K562 (cell line): ENCODE results near the gene PLOD1. TPM values are rescaled to one million over a fixed set of nuclear protein-coding genes. Genes with fewer than 3 reads are reported as not detected.

ENCODE experiments used
- BRF1 ChIP-seq: IDR thresholded peaks from 3 replicates; pipeline ENCODE4 v1.6.1; 2011; ENCODE audit warnings: borderline replicate concordance, mild to moderate bottlenecking; ENCODE audit not compliant: insufficient read length; ENCODE audit errors: extremely low read depth
- CBX3 ChIP-seq, 2 experiments: IDR thresholded peaks; 1 replicate in 1 of 2; 2 replicates in 1 of 2; pipeline ENCODE4 v1.6.1; 2012; ENCODE audit warnings: inconsistent platforms in 2 of 2, low read length in 2 of 2, borderline replicate concordance in 1 of 2, control low read depth in 1 of 2
- CHD1 ChIP-seq: fragments of 200-600 bp; sonication (generic); IDR thresholded peaks from one replicate; pipeline ENCODE4 v1.6.1; 2012; ENCODE audit warnings: mild to moderate bottlenecking, moderate library complexity, low read length, inconsistent platforms
- GMEB1 ChIP-seq: fragments of 250-450 bp; sonication (Bioruptor Pico); IDR thresholded peaks from 2 replicates; pipeline ENCODE4 v1.4.0; 2020; ENCODE audit warnings: mild to moderate bottlenecking
- HIVEP1 ChIP-seq: fragments of 250-450 bp; sonication (Bioruptor Pico); IDR thresholded peaks from 2 replicates; pipeline ENCODE4 v1.4.0; 2020; ENCODE audit warnings: mild to moderate bottlenecking
- MAFF ChIP-seq: IDR thresholded peaks from 2 replicates; pipeline ENCODE4 v1.6.1; 2012; ENCODE audit warnings: low read length, improper control_type of control experiment
- MCM7 ChIP-seq, 2 experiments: fragments of 450-650 bp; IDR thresholded peaks; 2 replicates each; pipeline ENCODE4 v1.6.1; 2016 to 2018
- RFX1 ChIP-seq: fragments of 450-650 bp; IDR thresholded peaks from 2 replicates; pipeline ENCODE4 v1.6.1; 2016; ENCODE audit warnings: mild to moderate bottlenecking, moderate library complexity
- SMAD4 ChIP-seq: fragments of 250-450 bp; sonication (Bioruptor Pico); conservative IDR thresholded peaks from 2 replicates; pipeline ENCODE4 v1.8.0; 2021; ENCODE audit warnings: inconsistent platforms, mild to moderate bottlenecking, moderate library complexity
- ZNF197 ChIP-seq: fragments of 200-800 bp; sonication (Bioruptor generic); IDR thresholded peaks from 2 replicates; pipeline ENCODE4 v1.6.1; 2016; ENCODE audit warnings: low read depth, missing genetic modification characterization, missing compliant biosample characterization
- ZNF224 ChIP-seq: sonication (generic); formaldehyde crosslinking; IDR thresholded peaks from 2 replicates; pipeline ENCODE4 v1.8.0; 2022; ENCODE audit warnings: mild to moderate bottlenecking, missing genetic modification reagents
- ZNF253 ChIP-seq: fragments of 250-450 bp; sonication (Bioruptor Pico); conservative IDR thresholded peaks from 2 replicates; pipeline ENCODE4 v1.6.1; 2021; ENCODE audit warnings: mild to moderate bottlenecking
- ZNF561 ChIP-seq: fragments of 450-650 bp; formaldehyde crosslinking; conservative IDR thresholded peaks from 2 replicates; pipeline ENCODE4 v1.4.0; 2020; ENCODE audit warnings: mild to moderate bottlenecking, moderate library complexity
- ZNF764 ChIP-seq: fragments of 250-450 bp; sonication (Bioruptor Pico); IDR thresholded peaks from 2 replicates; pipeline ENCODE4 v1.4.0; 2020; ENCODE audit warnings: low read depth, mild to moderate bottlenecking, moderate library complexity
- polyA plus RNA-seq, 8 experiments: library from polyadenylated mRNA; depleted of rRNA in 4 of 8; stranded (reverse) in 5 of 8; unstranded in 3 of 8; fragments of >200 nt; fragmentation: Nextera tagmentation in 2 of 8; fragmentation: Illumina TruSeq in 1 of 8; extraction: Ambion mirVana in 2 of 8; extraction: Trizol in 1 of 8; gene quantifications; 2 replicates each; pipeline versions ENCODE4 v1.2.1 to v1.2.3, GENCODE V29; 2011 to 2014; ENCODE audit warnings: inconsistent platforms in 1 of 8, missing spikeins in 1 of 8
- total RNA-seq, 7 experiments: library from RNA; depleted of rRNA in 6 of 7; stranded (reverse); fragments of >200 nt in 6 of 7; fragmentation: Illumina TruSeq in 2 of 7; extraction: Trizol in 2 of 7; gene quantifications; 2 replicates each; pipeline versions ENCODE4 v1.2.1 to v1.2.3, GENCODE V29; 2011 to 2021; ENCODE audit warnings: low replicate concordance in 1 of 7
- TF ChIP-seq, protein P1 (sequence below): fragments of 150-350 bp; IDR thresholded peaks from 2 replicates; pipeline ENCODE4 v1.6.1; 2014; ENCODE audit warnings: low read depth, mild to moderate bottlenecking, low read length, borderline replicate concordance
- TF ChIP-seq, protein P2 (sequence below): IDR thresholded peaks from 3 replicates; pipeline ENCODE4 v1.6.1; 2011; ENCODE audit warnings: borderline replicate concordance, mild to moderate bottlenecking; ENCODE audit not compliant: insufficient read length, insufficient read depth
- TF ChIP-seq, protein P3 (sequence below), 2 experiments: IDR thresholded peaks; 2 replicates each; pipeline ENCODE4 v1.6.1; 2011; ENCODE audit warnings: borderline replicate concordance in 1 of 2, control low read depth in 1 of 2, low read depth in 1 of 2, low read length in 1 of 2, mild to moderate bottlenecking in 1 of 2, mixed read lengths in 1 of 2, moderate library complexity in 1 of 2; ENCODE audit not compliant: insufficient read depth in 1 of 2, insufficient read length in 1 of 2, poor library complexity in 1 of 2, severe bottlenecking in 1 of 2; ENCODE audit errors: extremely low read depth in 1 of 2

PLOD1 gene
- total and polyA plus RNA-seq, 9 of the 15 experiments (the other 6 are each of a cell fraction or from before 2014, with no cell fraction given): 16.6 to 90.8 (median 52.7) TPM

DNA sequence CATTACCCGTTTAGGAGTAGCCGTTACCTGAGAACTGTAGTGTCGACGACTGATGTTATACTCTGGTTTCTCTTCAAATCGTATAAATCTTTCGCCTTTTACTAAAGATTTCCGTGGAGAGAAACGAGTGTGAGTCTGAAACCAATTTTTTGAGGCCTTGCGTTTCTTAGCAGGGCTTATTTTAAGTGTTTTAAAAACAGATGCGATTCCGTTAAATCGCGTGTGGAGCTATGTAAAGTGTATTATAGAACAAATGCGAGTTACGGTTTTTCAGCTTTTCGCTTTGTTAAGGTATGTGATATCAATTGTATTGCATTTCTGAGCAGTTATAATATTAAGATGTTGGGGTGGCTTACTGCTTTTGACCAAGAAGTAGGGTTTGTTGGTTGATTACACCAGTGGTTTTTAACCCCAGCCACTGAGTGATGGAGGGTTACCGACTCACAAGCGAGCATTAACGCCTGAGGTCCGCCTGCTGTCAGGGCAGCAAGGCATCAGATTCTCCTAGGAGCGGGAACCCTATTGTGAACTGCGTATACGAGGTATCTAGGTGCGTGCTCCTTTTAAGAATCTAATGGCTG lies 26.3 kb upstream of the PLOD1 start (continued):
- no peak for TF ChIP-seq BRF1
- TF ChIP-seq CHD1: peak; percentile 26
- TF ChIP-seq, protein P1, sequence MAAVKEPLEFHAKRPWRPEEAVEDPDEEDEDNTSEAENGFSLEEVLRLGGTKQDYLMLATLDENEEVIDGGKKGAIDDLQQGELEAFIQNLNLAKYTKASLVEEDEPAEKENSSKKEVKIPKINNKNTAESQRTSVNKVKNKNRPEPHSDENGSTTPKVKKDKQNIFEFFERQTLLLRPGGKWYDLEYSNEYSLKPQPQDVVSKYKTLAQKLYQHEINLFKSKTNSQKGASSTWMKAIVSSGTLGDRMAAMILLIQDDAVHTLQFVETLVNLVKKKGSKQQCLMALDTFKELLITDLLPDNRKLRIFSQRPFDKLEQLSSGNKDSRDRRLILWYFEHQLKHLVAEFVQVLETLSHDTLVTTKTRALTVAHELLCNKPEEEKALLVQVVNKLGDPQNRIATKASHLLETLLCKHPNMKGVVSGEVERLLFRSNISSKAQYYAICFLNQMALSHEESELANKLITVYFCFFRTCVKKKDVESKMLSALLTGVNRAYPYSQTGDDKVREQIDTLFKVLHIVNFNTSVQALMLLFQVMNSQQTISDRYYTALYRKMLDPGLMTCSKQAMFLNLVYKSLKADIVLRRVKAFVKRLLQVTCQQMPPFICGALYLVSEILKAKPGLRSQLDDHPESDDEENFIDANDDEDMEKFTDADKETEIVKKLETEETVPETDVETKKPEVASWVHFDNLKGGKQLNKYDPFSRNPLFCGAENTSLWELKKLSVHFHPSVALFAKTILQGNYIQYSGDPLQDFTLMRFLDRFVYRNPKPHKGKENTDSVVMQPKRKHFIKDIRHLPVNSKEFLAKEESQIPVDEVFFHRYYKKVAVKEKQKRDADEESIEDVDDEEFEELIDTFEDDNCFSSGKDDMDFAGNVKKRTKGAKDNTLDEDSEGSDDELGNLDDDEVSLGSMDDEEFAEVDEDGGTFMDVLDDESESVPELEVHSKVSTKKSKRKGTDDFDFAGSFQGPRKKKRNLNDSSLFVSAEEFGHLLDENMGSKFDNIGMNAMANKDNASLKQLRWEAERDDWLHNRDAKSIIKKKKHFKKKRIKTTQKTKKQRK: peak; percentile 70; the same call in 1 of the 2 replicates
- peak; percentile 88 for TF ChIP-seq ZNF764 (CRISPR knock-in tag)
- TF ChIP-seq ZNF224 (CRISPR knock-in tag): no peak; the same call in none of the 2 replicates
- TF ChIP-seq ZNF197 (CRISPR knock-in tag): peak; percentile 94
- TF ChIP-seq RFX1: peak; percentile 76
- peak; percentile 82 for TF ChIP-seq HIVEP1 (CRISPR knock-in tag)
- TF ChIP-seq ZNF253 (CRISPR knock-in tag): peak; percentile 98
- TF ChIP-seq, protein P2, sequence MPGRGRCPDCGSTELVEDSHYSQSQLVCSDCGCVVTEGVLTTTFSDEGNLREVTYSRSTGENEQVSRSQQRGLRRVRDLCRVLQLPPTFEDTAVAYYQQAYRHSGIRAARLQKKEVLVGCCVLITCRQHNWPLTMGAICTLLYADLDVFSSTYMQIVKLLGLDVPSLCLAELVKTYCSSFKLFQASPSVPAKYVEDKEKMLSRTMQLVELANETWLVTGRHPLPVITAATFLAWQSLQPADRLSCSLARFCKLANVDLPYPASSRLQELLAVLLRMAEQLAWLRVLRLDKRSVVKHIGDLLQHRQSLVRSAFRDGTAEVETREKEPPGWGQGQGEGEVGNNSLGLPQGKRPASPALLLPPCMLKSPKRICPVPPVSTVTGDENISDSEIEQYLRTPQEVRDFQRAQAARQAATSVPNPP: no peak
- TF ChIP-seq MAFF: peak; percentile 85
- no peak for TF ChIP-seq MCM7 (IDR thresholded peaks at IDR 0.05)
- TF ChIP-seq, protein P3, sequence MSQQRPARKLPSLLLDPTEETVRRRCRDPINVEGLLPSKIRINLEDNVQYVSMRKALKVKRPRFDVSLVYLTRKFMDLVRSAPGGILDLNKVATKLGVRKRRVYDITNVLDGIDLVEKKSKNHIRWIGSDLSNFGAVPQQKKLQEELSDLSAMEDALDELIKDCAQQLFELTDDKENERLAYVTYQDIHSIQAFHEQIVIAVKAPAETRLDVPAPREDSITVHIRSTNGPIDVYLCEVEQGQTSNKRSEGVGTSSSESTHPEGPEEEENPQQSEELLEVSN (IDR thresholded peaks at IDR 0.05; ENCODE audit: borderline replicate concordance in 1 of 2, extremely low read depth in 1 of 2, insufficient read depth in 1 of 2, insufficient read length in 1 of 2, low read depth in 1 of 2, low read length in 1 of 2, poor library complexity in 1 of 2, severe bottlenecking in 1 of 2): peak; percentile 32 to 79
- TF ChIP-seq ZNF561 (CRISPR knock-in tag): peak; percentile 96; the same call in 1 of the 2 replicates
- peak; percentile 60; the same call in 1 of the 2 replicates for TF ChIP-seq SMAD4
- TF ChIP-seq GMEB1 (CRISPR knock-in tag): peak; percentile 7; the same call in 1 of the 2 replicates
- TF ChIP-seq CBX3 (IDR thresholded peaks at IDR 0.05; ENCODE audit: borderline replicate concordance in 1 of 2, low read length in 2 of 2): peak in 1 of 2 experiments; percentile 97; a peak in 2 of 3 replicates
